OCI-LY1 (cell line): Measurements from ENCODE around the gene RIN3.

Source experiments
- EZH2 ChIP-seq: fragments of 200-600 bp; sonication (generic), shearing (Covaris generic); IDR thresholded peaks from 2 replicates; pipeline ENCODE4 v1.8.0; 2017; ENCODE audit warnings: borderline replicate concordance, mixed run types, mild to moderate bottlenecking, antibody characterized with exemption, low read length, moderate library complexity, mixed read lengths
- TF ChIP-seq, protein P1 (sequence below): fragments of 200-600 bp; sonication (generic), shearing (Covaris generic); IDR thresholded peaks from 2 replicates; pipeline ENCODE4 v1.5.1; 2017; ENCODE audit warnings: mild to moderate bottlenecking, antibody characterized with exemption, low read length, moderate library complexity, mixed read lengths

DNA sequence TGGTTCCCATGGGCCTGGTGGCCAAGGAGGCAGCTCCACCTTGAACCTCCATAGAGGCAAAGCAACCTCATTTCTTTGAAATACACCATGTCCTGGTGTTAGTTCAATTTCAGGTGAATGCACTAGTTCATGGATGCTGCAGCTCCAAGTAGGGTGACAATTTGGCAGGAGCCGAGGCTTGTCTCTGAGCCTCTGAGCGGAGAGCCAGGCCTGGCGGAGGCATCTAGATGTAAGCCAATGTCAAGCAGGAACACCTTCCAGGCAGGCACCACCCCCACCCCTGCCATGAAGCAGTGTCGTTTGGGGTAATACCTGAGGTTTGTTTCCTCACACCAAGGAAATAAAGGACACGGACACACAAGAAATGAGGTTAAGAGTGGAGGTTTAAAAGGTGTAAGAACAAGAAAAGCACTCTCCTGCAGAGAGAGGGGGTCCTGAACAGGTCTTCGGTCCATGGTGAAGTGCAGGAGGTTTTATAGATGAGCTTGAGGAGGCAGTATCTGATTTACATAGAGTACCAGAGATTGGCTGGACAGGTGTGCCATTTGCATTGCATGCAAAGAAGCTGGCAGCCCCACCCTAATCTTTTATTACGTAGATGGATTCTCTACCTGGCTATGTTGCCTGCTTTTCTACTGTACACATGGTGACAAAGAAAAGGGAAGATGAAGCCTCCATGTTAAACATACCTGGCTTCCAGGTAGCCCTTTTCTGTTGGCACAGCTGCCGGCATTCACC is 60.3 kb downstream of the RIN3 start:
- no peak for TF ChIP-seq EZH2
- TF ChIP-seq, protein P1, sequence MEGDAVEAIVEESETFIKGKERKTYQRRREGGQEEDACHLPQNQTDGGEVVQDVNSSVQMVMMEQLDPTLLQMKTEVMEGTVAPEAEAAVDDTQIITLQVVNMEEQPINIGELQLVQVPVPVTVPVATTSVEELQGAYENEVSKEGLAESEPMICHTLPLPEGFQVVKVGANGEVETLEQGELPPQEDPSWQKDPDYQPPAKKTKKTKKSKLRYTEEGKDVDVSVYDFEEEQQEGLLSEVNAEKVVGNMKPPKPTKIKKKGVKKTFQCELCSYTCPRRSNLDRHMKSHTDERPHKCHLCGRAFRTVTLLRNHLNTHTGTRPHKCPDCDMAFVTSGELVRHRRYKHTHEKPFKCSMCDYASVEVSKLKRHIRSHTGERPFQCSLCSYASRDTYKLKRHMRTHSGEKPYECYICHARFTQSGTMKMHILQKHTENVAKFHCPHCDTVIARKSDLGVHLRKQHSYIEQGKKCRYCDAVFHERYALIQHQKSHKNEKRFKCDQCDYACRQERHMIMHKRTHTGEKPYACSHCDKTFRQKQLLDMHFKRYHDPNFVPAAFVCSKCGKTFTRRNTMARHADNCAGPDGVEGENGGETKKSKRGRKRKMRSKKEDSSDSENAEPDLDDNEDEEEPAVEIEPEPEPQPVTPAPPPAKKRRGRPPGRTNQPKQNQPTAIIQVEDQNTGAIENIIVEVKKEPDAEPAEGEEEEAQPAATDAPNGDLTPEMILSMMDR: no peak
